T-cell (primary cell): ENCODE results near the gene ST8SIA3. TPM values are rescaled to one million over a fixed set of nuclear protein-coding genes. Genes with fewer than 3 reads are reported as not detected.

Experiments used
- ATAC-seq, 4 experiments: fragments of 200-7000 bp in 3 of 4; fragments of 150-1000 bp in 1 of 4; cut with Tn5 transposase; replicated peaks in 1 of 4; 1 replicate in 3 of 4; 2 replicates in 1 of 4; pipeline ENCODE4 v1.10.0; 2021; ENCODE audit warnings: moderate library complexity in 3 of 4, mild to moderate bottlenecking in 2 of 4, moderate number of reproducible peaks in 1 of 4
- CTCF ChIA-PET, 2 donors: fragments of 300-600 bp; sonication (Branson Sonifier 250); formaldehyde crosslinking; loops; one replicate each; lab custom pipeline; 2022; ENCODE audit warnings: antibody characterized with exemption in 2 of 2; lab: Charles Lee
- POLR2A ChIA-PET, 2 donors: fragments of 300-600 bp; sonication (Branson Sonifier 250); formaldehyde crosslinking; loops; one replicate each; lab custom pipeline; 2022; ENCODE audit warnings: antibody characterized with exemption in 2 of 2; lab: Charles Lee
- DNase-seq, 35 experiments: peaks; one replicate each; pipeline versions ENCODE4 v3.0.0 to v3.0.0-alpha.2; 2013 to 2023
- H3K27ac ChIP-seq: one replicate; pipeline ENCODE4 v1.5.1; 2013; ENCODE audit warnings: low read length
- H3K27me3 ChIP-seq, 2 experiments: replicated peaks in 1 of 2; 1 replicate in 1 of 2; 2 replicates in 1 of 2; pipeline versions ENCODE4 v1.6.1 to v1.7.0; 2013; ENCODE audit warnings: low read length in 1 of 2, mixed read lengths in 1 of 2; ENCODE audit not compliant: control insufficient read depth in 2 of 2, insufficient read depth in 2 of 2; ENCODE audit errors: extremely low read depth in 1 of 2
- H3K36me3 ChIP-seq, 2 donors: 1 replicate in 1 of 2; 2 replicates in 1 of 2; pipeline versions ENCODE4 v1.6.1 to v1.7.0; 2013; ENCODE audit warnings: low read length in 1 of 2; ENCODE audit not compliant: control insufficient read depth in 2 of 2, insufficient read depth in 1 of 2; ENCODE audit errors: extremely low read depth in 1 of 2
- H3K4me1 ChIP-seq, 2 experiments: 1 replicate in 1 of 2; 2 replicates in 1 of 2; pipeline versions ENCODE4 v1.6.1 to v1.7.0; 2013; ENCODE audit warnings: low read length in 2 of 2, mixed read lengths in 1 of 2; ENCODE audit not compliant: insufficient read depth in 2 of 2, control insufficient read depth in 1 of 2; ENCODE audit errors: extremely low read depth in 1 of 2
- H3K4me3 ChIP-seq, 2 donors: 1 replicate in 1 of 2; 2 replicates in 1 of 2; pipeline versions ENCODE4 v1.5.1 to v1.7.0; 2013; ENCODE audit warnings: mild to moderate bottlenecking in 2 of 2, low read length in 1 of 2, moderate library complexity in 1 of 2; ENCODE audit not compliant: control insufficient read depth in 1 of 2; ENCODE audit errors: extremely low read depth in 1 of 2
- H3K9me3 ChIP-seq: 2 replicates; pipeline ENCODE4 v1.7.0; 2013
- H3K27ac Mint-ChIP-seq, 2 donors: one replicate each; pipeline ENCODE4 v1.8.0; 2020 to 2021; ENCODE audit warnings: mild to moderate bottlenecking in 2 of 2, mixed read lengths in 2 of 2
- H3K27me3 Mint-ChIP-seq, 2 donors: one replicate each; pipeline ENCODE4 v1.8.0; 2021 to 2022; ENCODE audit warnings: mixed read lengths in 2 of 2
- H3K36me3 Mint-ChIP-seq: one replicate; pipeline ENCODE4 v1.8.0; 2021; ENCODE audit warnings: mixed read lengths
- H3K4me1 Mint-ChIP-seq, 3 donors: one replicate each; pipeline ENCODE4 v1.8.0; 2020 to 2022; ENCODE audit warnings: mixed read lengths in 3 of 3, mild to moderate bottlenecking in 1 of 3
- H3K4me3 Mint-ChIP-seq, 3 donors: one replicate each; pipeline ENCODE4 v1.8.0; 2020 to 2022; ENCODE audit warnings: mild to moderate bottlenecking in 3 of 3, mixed read lengths in 3 of 3, moderate library complexity in 3 of 3
- H3K9me3 Mint-ChIP-seq, 3 donors: one replicate each; pipeline ENCODE4 v1.8.0; 2020 to 2022; ENCODE audit warnings: mixed read lengths in 3 of 3
- WGBS: methylation state at CpG from one replicate; pipeline ENCODE4 v1.1.5; 2013; ENCODE audit warnings: missing lambda C conversion rate; ENCODE audit not compliant: insufficient coverage; 5-methylcytosine and 5-hydroxymethylcytosine counted together
- total RNA-seq, 35 experiments: library from RNA in 6 of 35; stranded (reverse) in 6 of 35; fragments of 120-200 nt in 1 of 35; gene quantifications; one replicate each; pipeline versions ENCODE4 v1.2.1 to v1.2.4 and lab custom pipeline; 2013 to 2026

Gene ST8SIA3
- total RNA-seq, 5 donors from 2014 or later (not counting 1 experiment from before 2014, with no cell fraction given): not detected

DNA sequence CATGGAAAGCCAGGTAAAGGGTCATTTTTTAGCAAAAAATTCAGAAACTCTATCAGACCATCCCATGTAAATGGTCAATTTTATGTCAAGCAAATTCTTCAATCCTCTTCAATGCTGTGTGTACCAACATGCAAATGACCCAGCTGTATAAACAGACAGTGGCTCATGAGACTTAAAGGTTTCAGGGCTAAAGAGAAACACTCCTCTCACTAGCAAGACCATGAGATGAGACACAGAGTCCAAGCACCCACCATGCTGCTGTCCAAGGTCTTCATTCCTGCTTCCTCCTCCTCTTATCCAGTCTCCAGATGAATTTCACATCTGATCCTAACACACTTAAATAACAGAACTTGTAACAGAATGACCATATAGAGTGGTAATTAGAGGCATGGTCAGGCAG, 52.0 kb downstream of the ST8SIA3 start:
- Histone ChIP-seq H3K4me3 (no peak overlapping the region), H3K27me3 (peaks cover 2 to 5% of the 10 kb centered on the region in 2 experiments), H3K4me1 (no peaks in the 10 kb centered on the region), H3K36me3 (no peaks in the 10 kb centered on the region), H3K27ac (no peak overlapping the region), H3K9me3 (no peaks in the 10 kb centered on the region)
- H3K4me3 Mint-ChIP-seq: no peak overlapping the region
- ChIA-PET CTCF (no interaction called here), POLR2A (no interaction called here)
- DNase-seq (no peak), ATAC-seq (no peak)
- peaks cover 4 to 7% (median 4%) of the 10 kb centered on the region in 3 donors for H3K9me3 Mint-ChIP-seq
- H3K4me1 Mint-ChIP-seq: no peaks in the 10 kb centered on the region
- no peak overlapping the region for H3K27ac Mint-ChIP-seq
- H3K27me3 Mint-ChIP-seq: peaks cover 17 to 31% of the 10 kb centered on the region in 2 donors
- H3K36me3 Mint-ChIP-seq: no peaks in the 10 kb centered on the region

DNA sequence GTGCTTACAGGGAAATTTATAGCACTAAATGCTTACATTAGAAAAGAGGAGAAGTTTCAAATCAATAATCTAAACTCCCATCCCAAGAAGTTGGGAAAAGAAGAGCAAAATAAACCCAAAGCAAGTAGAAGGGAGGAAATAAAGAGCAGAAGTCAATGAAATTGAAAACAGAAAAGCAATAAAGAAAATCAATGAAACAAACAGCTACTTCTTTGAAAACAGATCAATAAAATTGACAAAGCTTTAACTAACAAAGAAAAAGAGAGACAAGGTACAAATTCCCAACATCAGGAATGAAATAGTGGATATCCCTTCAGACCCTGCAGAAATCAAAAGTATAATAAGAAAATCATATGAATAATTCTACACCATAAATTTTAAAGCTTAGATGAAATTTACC, 57.3 kb downstream of the ST8SIA3 start:
- DNase-seq (no peak), ATAC-seq (no peak)
- H3K27ac ChIP-seq: no peak overlapping the region
- H3K4me3 Mint-ChIP-seq: no peak overlapping the region
- no peak overlapping the region for H3K27ac Mint-ChIP-seq
- ChIA-PET POLR2A (no interaction called here), CTCF (interaction anchor here in 1 of 2 donors (0.5 kb wide), 1 partner anchor 913 kb away, joined by 3 read pairs; no protein-coding TSS in a partner anchor)
- H3K4me1 ChIP-seq: no peaks in the 10 kb centered on the region
- no peaks in the 10 kb centered on the region for H3K36me3 ChIP-seq
- no peaks in the 10 kb centered on the region for H3K36me3 Mint-ChIP-seq
- no peak overlapping the region for H3K4me3 ChIP-seq
- no peaks in the 10 kb centered on the region for H3K4me1 Mint-ChIP-seq
- H3K27me3 Mint-ChIP-seq: peaks cover 15 to 29% of the 10 kb centered on the region in 2 donors
- H3K9me3 ChIP-seq: no peaks in the 10 kb centered on the region
- no peaks in the 10 kb centered on the region for H3K27me3 ChIP-seq
- H3K9me3 Mint-ChIP-seq: peaks cover 7 to 8% (median 8%) of the 10 kb centered on the region in 3 donors

DNA sequence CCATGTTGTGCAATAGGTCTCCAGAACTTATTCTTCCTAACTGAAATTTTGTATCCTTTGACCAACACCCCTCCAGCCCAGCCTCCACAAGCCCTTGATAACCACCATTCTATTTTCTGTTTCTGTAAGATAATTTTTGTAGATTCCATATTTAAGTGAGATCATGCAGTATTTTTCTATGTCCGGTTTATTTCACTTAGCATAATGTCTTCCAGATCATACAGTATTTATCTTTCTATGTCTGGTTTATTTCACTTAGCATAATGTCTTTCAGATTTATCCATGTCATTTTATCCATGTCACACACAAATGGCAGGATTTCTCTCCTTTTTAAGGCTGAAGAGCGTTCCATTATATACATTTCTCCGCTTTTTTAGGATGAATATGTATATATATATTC, 58.4 kb downstream of the ST8SIA3 start:
- ATAC-seq (no peak), DNase-seq (no peak)
- POLR2A ChIA-PET: no interaction called here
- no peaks in the 10 kb centered on the region for H3K36me3 ChIP-seq
- H3K4me3 ChIP-seq: no peak overlapping the region
- Mint-ChIP-seq H3K27me3 (peaks cover 18 to 34% of the 10 kb centered on the region in 2 donors), H3K36me3 (no peaks in the 10 kb centered on the region), H3K4me1 (no peaks in the 10 kb centered on the region), H3K9me3 (peaks cover 7 to 8% (median 8%) of the 10 kb centered on the region in 3 donors), H3K4me3 (no peak overlapping the region), H3K27ac (no peak overlapping the region)
- CTCF ChIA-PET: no interaction called here
- no peaks in the 10 kb centered on the region for H3K27me3 ChIP-seq
- no peaks in the 10 kb centered on the region for H3K4me1 ChIP-seq
- no peak overlapping the region for H3K27ac ChIP-seq
- WGBS: no CpG with 5 or more reads among the region's 3 CpGs
- no peaks in the 10 kb centered on the region for H3K9me3 ChIP-seq

DNA sequence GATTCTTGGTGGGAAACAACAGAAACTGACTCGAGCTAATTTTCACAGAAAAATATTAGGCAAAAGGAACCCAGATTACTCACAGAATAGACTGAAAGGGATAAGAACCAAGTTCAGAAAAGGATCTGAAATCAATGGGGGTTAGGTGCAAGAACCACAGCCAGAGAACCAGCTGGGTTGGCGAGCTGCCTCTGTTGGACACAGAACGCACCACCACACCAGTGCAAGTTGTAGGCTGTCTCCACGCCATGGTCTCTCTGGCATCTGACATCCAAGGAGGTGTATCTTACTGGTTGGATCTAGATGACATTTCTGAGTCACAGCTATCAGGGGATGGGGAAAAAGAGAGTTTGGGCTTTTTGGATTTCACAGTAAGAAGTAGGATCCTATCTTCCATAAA, 64.2 kb downstream of the ST8SIA3 start:
- Mint-ChIP-seq H3K4me1 (no peaks in the 10 kb centered on the region), H3K36me3 (no peaks in the 10 kb centered on the region), H3K27ac (no peak overlapping the region), H3K9me3 (peaks cover 0 to 3% (median 0%) of the 10 kb centered on the region in 3 donors), H3K4me3 (no peak overlapping the region), H3K27me3 (peaks cover 19 to 30% of the 10 kb centered on the region in 2 donors)
- DNase-seq (no peak), ATAC-seq (no peak)
- Histone ChIP-seq H3K4me3 (no peak overlapping the region), H3K27ac (no peak overlapping the region), H3K4me1 (no peaks in the 10 kb centered on the region), H3K27me3 (no peaks in the 10 kb centered on the region), H3K36me3 (no peaks in the 10 kb centered on the region), H3K9me3 (no peaks in the 10 kb centered on the region)
- CTCF ChIA-PET: no interaction called here
- 80% methylated on average over 3 of the region's 4 CpGs for WGBS
- POLR2A ChIA-PET: no interaction called here

Other genes starting within 250 kb of the ST8SIA3 start
- gene BOD1L2, start 205.5 kb upstream of the ST8SIA3 start, total RNA-seq: not detected
- gene ONECUT2, start 82.8 kb downstream of the ST8SIA3 start, total RNA-seq: under 1 TPM in 3 of 5 donors, not detected in 2; 0.03 to 0.23 (median 0.09) TPM
- 10 to 100 TPM in 4 of 5 donors, 1 to 10 TPM in 1; 9.6 to 16.2 (median 14.4) TPM for gene FECH, start 234.1 kb downstream of the ST8SIA3 start, total RNA-seq